ENCODE measurements around the gene APOO. TPM values are rescaled to one million over a fixed set of nuclear protein-coding genes. Genes with fewer than 3 reads are reported as not detected.
A peak's percentile ranks its signal among the peaks of the same experiment; 100 is the strongest.

Gene APOO
- total RNA-seq, 1 donor from 2014 or later: 34.6 TPM

- H2AFZ ChIP-seq (ENCODE audit: low read depth, low read length): no peak overlapping the region
- Mint-ChIP-seq H3K4me1 (ENCODE audit: low read depth, unreplicated experiment) (no peaks in the 10 kb centered on the region), H3K9me3 (ENCODE audit: unreplicated experiment) (no peaks in the 10 kb centered on the region), H3K4me3 (ENCODE audit: unreplicated experiment) (no peak overlapping the region), H3K27me3 (ENCODE audit: low read depth, unreplicated experiment) (no peaks in the 10 kb centered on the region), H3K36me3 (ENCODE audit: low read depth, unreplicated experiment) (peaks cover 2% of the 10 kb centered on the region), H3K27ac (ENCODE audit: unreplicated experiment) (no peak overlapping the region)
- H3K9ac ChIP-seq (ENCODE audit: low read length): no peak overlapping the region
- DNase-seq (ENCODE audit: low read depth) (no peak), FAIRE-seq (no peak)
- no peak overlapping the region for H3K4me2 ChIP-seq (ENCODE audit: low read length)
- H3K9me3 ChIP-seq (ENCODE audit: insufficient read depth, low read depth, low read length): no peaks in the 10 kb centered on the region
- no peaks in the 10 kb centered on the region for H4K20me1 ChIP-seq (ENCODE audit: insufficient read depth, low read length)
- no peaks in the 10 kb centered on the region for H3K27me3 ChIP-seq (ENCODE audit: insufficient read depth, low read length)
- H3K79me2 ChIP-seq (ENCODE audit: insufficient read depth, low read length): no peaks in the 10 kb centered on the region
- no peaks in the 10 kb centered on the region for H3K36me3 ChIP-seq (ENCODE audit: insufficient read depth, low read length)
- no peak overlapping the region for H3K4me3 ChIP-seq (ENCODE audit: insufficient read depth, low read depth, low read length)
- H3K27ac ChIP-seq (ENCODE audit: low read depth, low read length): no peak overlapping the region
- no peak for TF ChIP-seq CTCF (IDR thresholded peaks at IDR 0.05; ENCODE audit: insufficient read depth, low read depth, low read length)
- no peaks in the 10 kb centered on the region for H3K4me1 ChIP-seq (ENCODE audit: insufficient read depth, low read length)
Observed at GRCh38 chrX:23854945-23855344, 52.8 kb downstream of the APOO start.

GRCh38 chrX:23854122-23854521 lies 53.6 kb downstream of the APOO start:
- Histone ChIP-seq H3K4me2 (ENCODE audit: low read length) (no peak overlapping the region), H3K9me3 (ENCODE audit: insufficient read depth, low read depth, low read length) (no peaks in the 10 kb centered on the region), H3K27ac (ENCODE audit: low read depth, low read length) (no peak overlapping the region), H2AFZ (ENCODE audit: low read depth, low read length) (no peak overlapping the region), H3K9ac (ENCODE audit: low read length) (no peak overlapping the region), H4K20me1 (ENCODE audit: insufficient read depth, low read length) (no peaks in the 10 kb centered on the region), H3K4me1 (ENCODE audit: insufficient read depth, low read length) (no peaks in the 10 kb centered on the region), H3K4me3 (ENCODE audit: insufficient read depth, low read depth, low read length) (no peak overlapping the region), H3K36me3 (ENCODE audit: insufficient read depth, low read length) (no peaks in the 10 kb centered on the region), H3K27me3 (ENCODE audit: insufficient read depth, low read length) (no peaks in the 10 kb centered on the region), H3K79me2 (ENCODE audit: insufficient read depth, low read length) (no peaks in the 10 kb centered on the region)
- peaks cover 2% of the 10 kb centered on the region for H3K36me3 Mint-ChIP-seq (ENCODE audit: low read depth, unreplicated experiment)
- H3K4me1 Mint-ChIP-seq (ENCODE audit: low read depth, unreplicated experiment): no peaks in the 10 kb centered on the region
- H3K9me3 Mint-ChIP-seq (ENCODE audit: unreplicated experiment): no peaks in the 10 kb centered on the region
- DNase-seq (ENCODE audit: low read depth) (peak; percentile 32), FAIRE-seq (no peak)
- H3K27ac Mint-ChIP-seq (ENCODE audit: unreplicated experiment): no peak overlapping the region
- H3K27me3 Mint-ChIP-seq (ENCODE audit: low read depth, unreplicated experiment): no peaks in the 10 kb centered on the region
- TF ChIP-seq CTCF (IDR thresholded peaks at IDR 0.05; ENCODE audit: insufficient read depth, low read depth, low read length) (no peak), EZH2 (IDR thresholded peaks at IDR 0.05; ENCODE audit: insufficient read depth, low read length) (no peak)
- H3K4me3 Mint-ChIP-seq (ENCODE audit: unreplicated experiment): no peak overlapping the region

GRCh38 chrX:23851544-23851943 lies 56.2 kb downstream of the APOO start:
- H3K36me3 ChIP-seq (ENCODE audit: insufficient read depth, low read length): no peaks in the 10 kb centered on the region
- Mint-ChIP-seq H3K9me3 (ENCODE audit: unreplicated experiment) (no peaks in the 10 kb centered on the region), H3K27ac (ENCODE audit: unreplicated experiment) (no peak overlapping the region), H3K4me3 (ENCODE audit: unreplicated experiment) (no peak overlapping the region), H3K4me1 (ENCODE audit: low read depth, unreplicated experiment) (no peaks in the 10 kb centered on the region), H3K36me3 (ENCODE audit: low read depth, unreplicated experiment) (peaks cover 2% of the 10 kb centered on the region), H3K27me3 (ENCODE audit: low read depth, unreplicated experiment) (no peaks in the 10 kb centered on the region)
- no peaks in the 10 kb centered on the region for H3K9me3 ChIP-seq (ENCODE audit: insufficient read depth, low read depth, low read length)
- DNase-seq (ENCODE audit: low read depth) (no peak), FAIRE-seq (peak; percentile 17)
- no peak for TF ChIP-seq CTCF (IDR thresholded peaks at IDR 0.05; ENCODE audit: insufficient read depth, low read depth, low read length)
- TF ChIP-seq EZH2 (IDR thresholded peaks at IDR 0.05; ENCODE audit: insufficient read depth, low read length): no peak
- H3K4me2 ChIP-seq (ENCODE audit: low read length): no peak overlapping the region
- H3K9ac ChIP-seq (ENCODE audit: low read length): no peak overlapping the region
- H3K4me1 ChIP-seq (ENCODE audit: insufficient read depth, low read length): no peaks in the 10 kb centered on the region
- no peaks in the 10 kb centered on the region for H4K20me1 ChIP-seq (ENCODE audit: insufficient read depth, low read length)
- no peak overlapping the region for H2AFZ ChIP-seq (ENCODE audit: low read depth, low read length)
- no peak overlapping the region for H3K27ac ChIP-seq (ENCODE audit: low read depth, low read length)
- H3K4me3 ChIP-seq (ENCODE audit: insufficient read depth, low read depth, low read length): no peak overlapping the region
- no peaks in the 10 kb centered on the region for H3K79me2 ChIP-seq (ENCODE audit: insufficient read depth, low read length)
- no peaks in the 10 kb centered on the region for H3K27me3 ChIP-seq (ENCODE audit: insufficient read depth, low read length)
